Measurements from ENCODE around the gene SECTM1.

The SECTM1 gene

GRCh38 chr17:82278786-82279391, 54.7 kb downstream of the SECTM1 start:
- Histone ChIP-seq H3K4me1 (ENCODE audit: insufficient read depth, poor library complexity, severe bottlenecking) (peaks cover 34% of the 10 kb centered on the region), H3K27me3 (ENCODE audit: insufficient read depth, poor library complexity, severe bottlenecking) (no peaks in the 10 kb centered on the region), H3K9me3 (ENCODE audit: severe bottlenecking) (no peaks in the 10 kb centered on the region), H3K4me3 (ENCODE audit: severe bottlenecking) (no peak overlapping the region), H3K27ac (ENCODE audit: poor library complexity, severe bottlenecking) (no peak overlapping the region), H3K36me3 (ENCODE audit: low read depth) (no peaks in the 10 kb centered on the region)
- TF ChIP-seq, protein P1, sequence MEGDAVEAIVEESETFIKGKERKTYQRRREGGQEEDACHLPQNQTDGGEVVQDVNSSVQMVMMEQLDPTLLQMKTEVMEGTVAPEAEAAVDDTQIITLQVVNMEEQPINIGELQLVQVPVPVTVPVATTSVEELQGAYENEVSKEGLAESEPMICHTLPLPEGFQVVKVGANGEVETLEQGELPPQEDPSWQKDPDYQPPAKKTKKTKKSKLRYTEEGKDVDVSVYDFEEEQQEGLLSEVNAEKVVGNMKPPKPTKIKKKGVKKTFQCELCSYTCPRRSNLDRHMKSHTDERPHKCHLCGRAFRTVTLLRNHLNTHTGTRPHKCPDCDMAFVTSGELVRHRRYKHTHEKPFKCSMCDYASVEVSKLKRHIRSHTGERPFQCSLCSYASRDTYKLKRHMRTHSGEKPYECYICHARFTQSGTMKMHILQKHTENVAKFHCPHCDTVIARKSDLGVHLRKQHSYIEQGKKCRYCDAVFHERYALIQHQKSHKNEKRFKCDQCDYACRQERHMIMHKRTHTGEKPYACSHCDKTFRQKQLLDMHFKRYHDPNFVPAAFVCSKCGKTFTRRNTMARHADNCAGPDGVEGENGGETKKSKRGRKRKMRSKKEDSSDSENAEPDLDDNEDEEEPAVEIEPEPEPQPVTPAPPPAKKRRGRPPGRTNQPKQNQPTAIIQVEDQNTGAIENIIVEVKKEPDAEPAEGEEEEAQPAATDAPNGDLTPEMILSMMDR (IDR thresholded peaks at IDR 0.05; ENCODE audit: poor library complexity, severe bottlenecking) = no peak
- ATAC-seq (ENCODE audit: low read depth) (no peak), DNase-seq (ENCODE audit: low spot score) (no peak)

GRCh38 chr17:82278308-82278707, 55.3 kb downstream of the SECTM1 start:
- no peaks in the 10 kb centered on the region for H3K27me3 ChIP-seq (ENCODE audit: insufficient read depth, poor library complexity, severe bottlenecking)
- ATAC-seq (ENCODE audit: low read depth) = no peak
- no peak overlapping the region for H3K4me3 ChIP-seq (ENCODE audit: severe bottlenecking)
- TF ChIP-seq, protein P1 (IDR thresholded peaks at IDR 0.05; ENCODE audit: poor library complexity, severe bottlenecking) = no peak
- H3K9me3 ChIP-seq (ENCODE audit: severe bottlenecking) = no peaks in the 10 kb centered on the region
- H3K36me3 ChIP-seq (ENCODE audit: low read depth) = no peaks in the 10 kb centered on the region
- peaks cover 31% of the 10 kb centered on the region for H3K4me1 ChIP-seq (ENCODE audit: insufficient read depth, poor library complexity, severe bottlenecking)
- no peak for DNase-seq (ENCODE audit: low spot score)
- no peak overlapping the region for H3K27ac ChIP-seq (ENCODE audit: poor library complexity, severe bottlenecking)

- H3K4me1 ChIP-seq (ENCODE audit: insufficient read depth, poor library complexity, severe bottlenecking) = peaks cover 27% of the 10 kb centered on the region
- H3K27ac ChIP-seq (ENCODE audit: poor library complexity, severe bottlenecking) = no peak overlapping the region
These were observed 55.7 kb downstream of the SECTM1 start for GRCh38 chr17:82277851-82278250.

DNA sequence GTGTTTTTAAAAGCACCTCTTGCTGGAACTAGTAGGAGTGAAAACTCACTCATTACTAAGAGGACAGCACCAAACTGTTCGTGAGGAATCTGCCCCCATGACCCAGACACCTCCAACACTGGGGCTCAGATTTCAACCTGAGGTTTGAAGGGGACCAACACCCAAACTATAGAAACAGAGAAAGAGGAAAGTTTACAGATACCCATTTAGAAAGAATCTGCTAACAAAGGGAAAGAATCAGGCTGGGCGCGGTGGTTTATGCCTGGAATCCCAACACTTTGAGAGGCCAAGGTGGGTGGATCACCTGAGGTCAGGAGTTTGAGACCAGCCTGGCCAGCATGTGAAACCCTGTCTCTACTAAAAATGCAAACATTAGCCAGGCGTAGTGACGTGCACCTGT, 56.6 kb downstream of the SECTM1 start:
- Histone ChIP-seq H3K4me3 (ENCODE audit: severe bottlenecking) (no peak overlapping the region), H3K27ac (ENCODE audit: poor library complexity, severe bottlenecking) (no peak overlapping the region), H3K27me3 (ENCODE audit: insufficient read depth, poor library complexity, severe bottlenecking) (no peaks in the 10 kb centered on the region), H3K36me3 (ENCODE audit: low read depth) (peaks cover 6% of the 10 kb centered on the region), H3K9me3 (ENCODE audit: severe bottlenecking) (no peaks in the 10 kb centered on the region), H3K4me1 (ENCODE audit: insufficient read depth, poor library complexity, severe bottlenecking) (peaks cover 20% of the 10 kb centered on the region)
- TF ChIP-seq, protein P1 (IDR thresholded peaks at IDR 0.05; ENCODE audit: poor library complexity, severe bottlenecking) = no peak
- ATAC-seq (ENCODE audit: low read depth) (no peak), DNase-seq (ENCODE audit: low spot score) (no peak)

More at GRCh38 chr17:82277851-82278250, 55.7 kb downstream of the SECTM1 start:
- TF ChIP-seq, protein P1 (IDR thresholded peaks at IDR 0.05; ENCODE audit: poor library complexity, severe bottlenecking) = no peak
- Histone ChIP-seq H3K36me3 (ENCODE audit: low read depth) (no peaks in the 10 kb centered on the region), H3K4me3 (ENCODE audit: severe bottlenecking) (no peak overlapping the region), H3K9me3 (ENCODE audit: severe bottlenecking) (no peaks in the 10 kb centered on the region), H3K27me3 (ENCODE audit: insufficient read depth, poor library complexity, severe bottlenecking) (no peaks in the 10 kb centered on the region)
- ATAC-seq (ENCODE audit: low read depth) = no peak
- DNase-seq (ENCODE audit: low spot score) = no peak

DNA sequence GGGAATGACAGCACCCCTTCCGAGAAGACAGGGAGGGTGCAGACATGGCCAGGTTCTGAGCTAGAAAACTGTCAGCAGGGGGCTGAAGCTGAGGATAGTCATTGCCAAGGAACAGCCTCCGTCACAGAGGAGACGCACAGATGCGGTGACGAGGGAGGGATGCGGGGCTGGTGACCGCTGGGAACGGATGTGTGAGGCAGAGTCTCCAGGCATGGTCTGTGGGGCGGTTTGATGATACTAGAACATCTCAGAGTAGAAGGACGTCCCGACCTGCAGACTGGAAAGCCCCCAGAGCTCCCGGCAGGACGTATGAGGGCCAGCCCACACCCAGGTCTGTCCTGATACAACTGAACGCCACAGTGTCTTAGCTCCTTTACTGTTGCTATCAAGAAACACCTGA, 58.2 kb downstream of the SECTM1 start:
- Histone ChIP-seq H3K27ac (ENCODE audit: poor library complexity, severe bottlenecking) (no peak overlapping the region), H3K27me3 (ENCODE audit: insufficient read depth, poor library complexity, severe bottlenecking) (no peaks in the 10 kb centered on the region), H3K9me3 (ENCODE audit: severe bottlenecking) (no peaks in the 10 kb centered on the region), H3K4me3 (ENCODE audit: severe bottlenecking) (no peak overlapping the region), H3K36me3 (ENCODE audit: low read depth) (peaks cover 22% of the 10 kb centered on the region), H3K4me1 (ENCODE audit: insufficient read depth, poor library complexity, severe bottlenecking) (peaks cover 25% of the 10 kb centered on the region)
- no peak for DNase-seq (ENCODE audit: low spot score)
- TF ChIP-seq, protein P1 (IDR thresholded peaks at IDR 0.05; ENCODE audit: poor library complexity, severe bottlenecking) = no peak
- no peak for ATAC-seq (ENCODE audit: low read depth)
